GM12878 (cell line): ENCODE measurements around the gene AXIN1.

Experiments used
- BHLHE40 ChIP-seq, 2 experiments: fragments of 450-650 bp in 1 of 2; IDR thresholded peaks; 2 replicates each; pipeline ENCODE4 v1.6.1; 2011 to 2017; ENCODE audit warnings: low read depth in 2 of 2, borderline replicate concordance in 1 of 2, improper control_type of control experiment in 1 of 2, low read length in 1 of 2, mild to moderate bottlenecking in 1 of 2
- CBX3 ChIP-seq: fragments of 200-600 bp; sonication (generic); IDR thresholded peaks from 2 replicates; pipeline ENCODE4 v1.6.1; 2016; ENCODE audit warnings: low read depth, borderline replicate concordance
- EP300 ChIP-seq, 2 experiments: fragments of 150-350 bp in 1 of 2; IDR thresholded peaks; 2 replicates each; pipeline ENCODE4 v1.6.1; 2011 to 2012; ENCODE audit warnings: low read depth in 2 of 2, low read length in 2 of 2, borderline replicate concordance in 1 of 2, improper control_type of control experiment in 1 of 2, inconsistent platforms in 1 of 2; ENCODE audit not compliant: control insufficient read depth in 1 of 2
- FOXM1 ChIP-seq: IDR thresholded peaks from 2 replicates; pipeline ENCODE4 v1.6.1; 2012; ENCODE audit warnings: low read depth, mild to moderate bottlenecking, inconsistent platforms, low read length, moderate library complexity
- MTA2 ChIP-seq: fragments of 450-650 bp; IDR thresholded peaks from 2 replicates; pipeline ENCODE4 v1.6.1; 2016; ENCODE audit warnings: low read depth, mild to moderate bottlenecking, moderate library complexity
- NFYA ChIP-seq: IDR thresholded peaks from 2 replicates; pipeline ENCODE4 v1.6.1; 2011; ENCODE audit warnings: low read depth, mild to moderate bottlenecking, low read length, improper control_type of control experiment, borderline replicate concordance
- NR2C2 ChIP-seq: IDR thresholded peaks from 2 replicates; pipeline ENCODE4 v1.6.1; 2011; ENCODE audit warnings: borderline replicate concordance, low read depth; ENCODE audit not compliant: control insufficient read depth, insufficient read length
- PAX8 ChIP-seq: fragments of 450-650 bp; IDR thresholded peaks from 2 replicates; pipeline ENCODE4 v1.6.1; 2017; ENCODE audit warnings: mild to moderate bottlenecking, moderate library complexity
- POLR2AphosphoS5 ChIP-seq: IDR thresholded peaks from 2 replicates; pipeline ENCODE4 v1.6.1; 2011; ENCODE audit warnings: mild to moderate bottlenecking, low read length, inconsistent platforms
- SMC3 ChIP-seq: IDR thresholded peaks from 2 replicates; pipeline ENCODE4 v1.6.1; 2011; ENCODE audit warnings: low read length, improper control_type of control experiment, borderline replicate concordance
- ZNF622 ChIP-seq: fragments of 450-650 bp; IDR thresholded peaks from 2 replicates; pipeline ENCODE4 v1.6.1; 2017; ENCODE audit warnings: mild to moderate bottlenecking, inconsistent platforms
- TF ChIP-seq, protein P1 (sequence below), 3 experiments: IDR thresholded peaks in 2 of 3; conservative IDR thresholded peaks in 1 of 3; 2 replicates each; pipeline ENCODE4 v1.5.1; 2011; ENCODE audit warnings: low read depth in 3 of 3, low read length in 3 of 3, mild to moderate bottlenecking in 3 of 3, control low read depth in 2 of 3, moderate library complexity in 2 of 3, inconsistent platforms in 1 of 3, mixed read lengths in 1 of 3; ENCODE audit not compliant: control insufficient read depth in 2 of 3, insufficient read depth in 1 of 3; ENCODE audit errors: extremely low read depth in 1 of 3

DNA sequence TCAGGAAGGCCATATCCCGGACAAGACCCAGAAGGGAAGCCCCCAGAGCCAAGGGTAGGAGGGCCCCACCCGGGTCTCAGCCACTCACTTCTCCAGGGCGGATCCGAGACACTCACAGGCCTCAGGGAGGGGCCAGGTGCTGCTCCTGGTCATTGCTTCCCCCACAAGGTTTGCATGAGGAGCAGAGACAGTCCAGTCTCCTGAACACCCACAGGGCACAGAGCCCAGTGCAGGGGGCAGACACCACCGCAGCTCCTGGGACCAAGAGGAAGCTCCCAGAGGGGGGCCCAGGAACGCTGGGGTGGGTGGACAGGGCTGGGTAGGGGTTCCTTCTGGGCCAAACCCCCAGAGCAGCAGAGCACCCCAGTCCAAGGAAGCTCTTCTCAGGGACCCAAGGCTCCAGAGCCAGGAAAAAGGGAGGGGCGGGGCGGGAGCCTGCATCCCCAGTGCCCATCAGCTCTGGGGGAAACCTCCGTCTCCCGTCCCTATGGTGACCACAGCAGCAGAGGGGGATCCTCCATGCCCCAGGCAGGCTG lies 18.5 kb upstream of the AXIN1 start:
- TF ChIP-seq, protein P1, sequence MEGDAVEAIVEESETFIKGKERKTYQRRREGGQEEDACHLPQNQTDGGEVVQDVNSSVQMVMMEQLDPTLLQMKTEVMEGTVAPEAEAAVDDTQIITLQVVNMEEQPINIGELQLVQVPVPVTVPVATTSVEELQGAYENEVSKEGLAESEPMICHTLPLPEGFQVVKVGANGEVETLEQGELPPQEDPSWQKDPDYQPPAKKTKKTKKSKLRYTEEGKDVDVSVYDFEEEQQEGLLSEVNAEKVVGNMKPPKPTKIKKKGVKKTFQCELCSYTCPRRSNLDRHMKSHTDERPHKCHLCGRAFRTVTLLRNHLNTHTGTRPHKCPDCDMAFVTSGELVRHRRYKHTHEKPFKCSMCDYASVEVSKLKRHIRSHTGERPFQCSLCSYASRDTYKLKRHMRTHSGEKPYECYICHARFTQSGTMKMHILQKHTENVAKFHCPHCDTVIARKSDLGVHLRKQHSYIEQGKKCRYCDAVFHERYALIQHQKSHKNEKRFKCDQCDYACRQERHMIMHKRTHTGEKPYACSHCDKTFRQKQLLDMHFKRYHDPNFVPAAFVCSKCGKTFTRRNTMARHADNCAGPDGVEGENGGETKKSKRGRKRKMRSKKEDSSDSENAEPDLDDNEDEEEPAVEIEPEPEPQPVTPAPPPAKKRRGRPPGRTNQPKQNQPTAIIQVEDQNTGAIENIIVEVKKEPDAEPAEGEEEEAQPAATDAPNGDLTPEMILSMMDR (IDR thresholded peaks at IDR 0.05 in 2 of 3, conservative IDR thresholded peaks at IDR 0.05 in 1 of 3; ENCODE audit: control insufficient read depth in 2 of 3, extremely low read depth in 1 of 3, insufficient read depth in 1 of 3, low read depth in 3 of 3, low read length in 3 of 3): no peak
- TF ChIP-seq EP300 (IDR thresholded peaks at IDR 0.05; ENCODE audit: borderline replicate concordance in 1 of 2, control insufficient read depth in 1 of 2, low read depth in 2 of 2, low read length in 2 of 2): no peak
- no peak for TF ChIP-seq POLR2AphosphoS5
- no peak for TF ChIP-seq BHLHE40 (IDR thresholded peaks at IDR 0.05; ENCODE audit: borderline replicate concordance in 1 of 2, low read depth in 2 of 2, low read length in 1 of 2)
- no peak for TF ChIP-seq NFYA
- TF ChIP-seq CBX3: no peak
- no peak for TF ChIP-seq ZNF622
- no peak for TF ChIP-seq SMC3
- TF ChIP-seq PAX8: no peak
- TF ChIP-seq NR2C2: no peak
- no peak for TF ChIP-seq FOXM1
- no peak for TF ChIP-seq MTA2
